Uterine smooth muscle cell (primary cell): ENCODE data around the gene GCNT4. TPM values are rescaled to one million over a fixed set of nuclear protein-coding genes. Genes with fewer than 3 reads are reported as not detected.

Experiments used
- total RNA-seq: library from RNA; depleted of rRNA; stranded (reverse); fragments of >200 nt; gene quantifications from 2 replicates; pipeline ENCODE4 v1.2.3, GENCODE V29; 2014

GCNT4 gene
- 1.4 TPM in 2 replicates for total RNA-seq

GRCh38 chr5:75052192-75053053 is at the start of gene GCNT4:
Gene GCNT4 (minus strand): TSS chr5:75052558. CDS start chr5:75030037, 22,521 bp downstream.

Other genes starting within 250 kb of the GCNT4 start
- 2.6 and 3.2 TPM in 2 replicates for gene FAM169A, start 186.2 kb downstream of the GCNT4 start, total RNA-seq
- 0.11 and 0.25 TPM in 2 replicates for gene ANKRD31, start 184.3 kb upstream of the GCNT4 start, total RNA-seq